GM10847 (cell line): ENCODE results near the gene SH2B2.

Experiments
- POLR2A ChIP-seq: IDR thresholded peaks from 2 replicates; pipeline ENCODE4 v1.6.1; 2011; ENCODE audit not compliant: insufficient read length; ENCODE audit errors: extremely low read depth

SH2B2 gene

DNA sequence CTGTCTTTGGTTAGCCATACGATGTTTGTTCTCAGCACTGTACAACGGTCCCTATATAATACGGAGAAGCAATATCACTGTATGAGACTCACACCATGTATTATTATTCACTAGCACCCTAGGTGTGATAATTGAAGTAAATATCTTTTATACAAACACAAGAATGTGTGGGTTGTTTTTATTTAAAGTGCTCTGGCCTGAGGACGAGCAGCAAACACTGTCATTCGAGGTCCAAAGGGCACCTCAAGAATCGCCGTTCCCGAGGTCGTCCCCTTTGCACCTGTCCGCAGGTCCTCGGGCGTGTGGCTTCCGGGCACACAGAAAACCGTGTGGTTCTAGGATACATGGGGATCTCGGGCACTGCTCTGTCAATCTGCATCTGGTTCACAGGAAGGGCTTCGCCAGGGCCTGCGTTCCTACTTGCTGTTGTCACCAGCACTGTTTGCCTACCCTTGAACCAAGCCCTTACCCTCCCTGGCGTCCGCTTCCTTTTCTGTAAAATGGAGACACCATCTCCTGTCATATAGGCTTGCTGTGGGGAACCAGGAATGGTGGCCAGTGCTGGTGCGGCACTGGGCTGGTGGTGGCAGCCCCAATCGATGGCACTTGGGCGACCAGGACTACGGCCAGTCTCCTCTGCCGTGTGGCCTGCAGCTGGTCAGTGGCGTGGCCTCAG is 28.5 kb upstream of the SH2B2 start:
- TF ChIP-seq POLR2A, result no peak

DNA sequence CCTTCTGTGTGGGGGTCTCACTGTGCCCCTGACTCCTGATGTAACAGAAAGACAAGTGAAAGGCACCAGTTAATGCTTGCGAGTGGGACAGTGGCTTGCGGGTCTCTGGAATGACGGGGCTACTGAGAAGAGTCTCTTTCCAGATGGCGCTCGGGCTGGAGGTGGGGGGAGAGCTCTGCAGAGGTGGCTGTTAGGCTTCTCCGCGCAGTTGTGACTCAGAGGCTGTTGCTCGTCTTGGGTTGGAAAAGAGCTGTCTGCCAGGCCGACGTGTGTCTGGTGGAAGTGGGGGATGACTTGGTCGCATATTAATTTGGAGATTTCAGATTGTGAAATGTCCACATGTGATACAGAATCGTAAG is 27.9 kb upstream of the SH2B2 start:
- TF ChIP-seq POLR2A, result no peak

DNA sequence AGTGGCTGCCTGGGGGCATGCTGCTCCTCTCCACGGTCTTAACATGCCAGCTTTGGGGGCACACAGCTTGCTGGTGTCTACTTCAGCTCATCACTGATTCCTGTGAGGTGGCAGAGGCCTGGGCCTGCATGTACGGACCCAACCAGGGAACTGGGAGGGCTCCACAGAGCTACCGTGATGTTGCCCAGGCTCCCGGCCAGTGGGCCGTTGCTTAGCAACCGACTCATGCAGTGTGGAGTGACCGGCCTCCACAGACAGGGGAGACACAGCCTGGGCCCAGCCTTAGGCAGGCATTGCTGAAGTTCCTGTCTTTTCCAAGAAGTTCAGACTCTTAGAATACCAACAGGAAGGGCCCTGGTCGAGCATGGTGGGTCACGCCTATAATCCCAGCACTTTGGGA is 25.8 kb upstream of the SH2B2 start:
- TF ChIP-seq POLR2A, result no peak

DNA sequence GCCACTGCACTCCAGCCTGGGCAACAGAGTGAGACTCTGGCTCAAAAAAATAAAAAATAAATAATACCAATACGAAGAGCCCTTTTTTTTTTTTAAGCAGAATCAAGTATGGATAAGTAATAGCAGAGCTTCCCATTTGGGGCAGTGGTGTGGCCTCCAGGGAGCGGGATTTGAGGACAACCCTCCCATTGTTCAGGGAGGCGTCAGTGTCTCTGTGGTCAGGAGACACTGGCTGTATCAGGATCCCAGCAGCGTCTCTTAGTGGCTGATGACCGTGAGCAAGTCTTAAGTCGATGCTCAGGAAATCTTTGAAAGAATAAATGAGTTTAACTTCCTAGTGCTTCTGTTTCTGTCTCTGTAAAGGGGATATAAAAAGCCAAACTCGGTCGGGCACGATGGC is 25.2 kb upstream of the SH2B2 start:
- TF ChIP-seq POLR2A, result no peak

DNA sequence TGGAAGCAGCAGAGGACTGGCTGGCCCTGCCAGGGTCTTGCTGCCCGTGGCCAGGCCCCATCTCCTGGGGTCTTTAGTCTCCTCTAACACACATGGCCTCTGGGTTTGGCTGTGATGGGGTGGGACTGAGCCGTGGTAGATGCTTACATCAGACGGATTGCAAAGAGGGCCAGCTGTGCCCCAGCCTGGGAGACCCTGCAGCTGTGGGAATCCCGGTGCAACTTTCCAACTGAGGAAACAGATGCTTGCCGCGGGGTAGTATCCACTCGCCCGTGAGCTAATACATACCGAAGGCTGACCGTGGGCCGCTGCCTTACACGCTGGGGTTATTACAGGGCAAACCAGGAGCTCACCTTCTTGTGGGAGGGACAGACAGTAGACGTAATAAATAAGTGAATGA is 24.1 kb upstream of the SH2B2 start:
- TF ChIP-seq POLR2A, result no peak

DNA sequence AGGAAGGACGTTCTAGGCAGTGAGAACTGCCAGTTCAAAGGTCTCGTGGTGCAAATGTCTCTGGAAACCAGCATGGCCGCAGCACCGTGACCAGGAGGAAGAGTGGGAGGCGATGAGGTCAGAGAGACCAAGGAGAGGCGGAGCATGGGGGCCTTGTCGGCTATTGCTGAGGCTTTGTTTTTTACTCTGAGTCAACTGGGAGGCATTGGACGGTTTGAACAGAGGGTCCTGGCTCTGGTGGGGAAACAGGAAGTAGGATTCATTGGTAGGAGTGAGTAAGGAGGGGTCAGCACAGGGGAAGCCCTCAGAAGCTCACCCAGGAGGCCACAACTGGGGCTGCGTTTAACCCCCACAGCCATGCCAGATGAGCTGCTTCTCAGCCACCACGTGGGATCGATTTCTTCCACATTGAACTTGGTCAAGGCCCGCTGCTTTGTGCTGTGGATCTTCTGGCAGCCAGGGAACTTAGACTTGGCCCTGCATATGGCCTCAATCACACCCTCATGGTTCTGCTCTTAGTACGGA is 22.2 kb upstream of the SH2B2 start:
- no peak for TF ChIP-seq POLR2A

DNA sequence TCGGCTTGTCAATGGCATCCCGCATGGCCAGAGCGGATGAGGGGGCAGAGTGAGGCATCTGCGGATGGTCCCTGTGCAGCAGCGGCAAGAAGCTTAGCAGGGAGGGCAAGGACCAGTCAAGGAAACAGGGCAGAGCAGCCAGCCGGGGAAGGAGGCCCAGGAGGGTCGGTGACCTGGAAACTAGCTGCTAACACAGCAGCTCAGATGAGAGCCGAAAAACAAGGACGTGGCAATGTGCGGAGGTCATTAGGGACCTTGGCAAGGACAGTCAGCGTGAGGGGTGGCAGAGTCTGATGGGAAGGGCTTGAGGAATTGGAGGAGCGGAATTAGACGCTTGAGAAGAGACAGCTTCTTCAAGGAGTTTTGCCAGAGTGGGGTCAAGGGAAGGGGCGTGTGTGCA is 20.1 kb upstream of the SH2B2 start:
- no peak for TF ChIP-seq POLR2A

DNA sequence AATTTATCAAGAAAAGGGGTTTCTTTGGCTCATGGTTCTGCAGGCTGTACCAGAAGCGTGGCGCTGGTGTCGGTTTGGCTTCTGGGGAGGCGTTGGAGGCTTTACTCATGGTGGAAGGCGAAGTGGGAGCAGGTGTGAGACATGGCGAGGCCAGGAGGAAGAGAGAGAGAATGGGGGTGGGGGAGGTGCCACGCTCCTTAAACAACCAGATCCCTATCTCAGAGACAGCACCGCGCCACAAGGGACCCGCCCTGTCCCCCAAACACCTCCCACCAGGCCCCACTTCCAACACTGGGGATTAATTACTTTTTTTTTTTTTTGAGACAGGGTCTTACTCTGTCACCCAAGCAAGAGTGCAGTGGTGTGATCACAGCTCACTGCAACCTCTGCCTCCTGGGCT is 18.0 kb upstream of the SH2B2 start:
- no peak for TF ChIP-seq POLR2A

DNA sequence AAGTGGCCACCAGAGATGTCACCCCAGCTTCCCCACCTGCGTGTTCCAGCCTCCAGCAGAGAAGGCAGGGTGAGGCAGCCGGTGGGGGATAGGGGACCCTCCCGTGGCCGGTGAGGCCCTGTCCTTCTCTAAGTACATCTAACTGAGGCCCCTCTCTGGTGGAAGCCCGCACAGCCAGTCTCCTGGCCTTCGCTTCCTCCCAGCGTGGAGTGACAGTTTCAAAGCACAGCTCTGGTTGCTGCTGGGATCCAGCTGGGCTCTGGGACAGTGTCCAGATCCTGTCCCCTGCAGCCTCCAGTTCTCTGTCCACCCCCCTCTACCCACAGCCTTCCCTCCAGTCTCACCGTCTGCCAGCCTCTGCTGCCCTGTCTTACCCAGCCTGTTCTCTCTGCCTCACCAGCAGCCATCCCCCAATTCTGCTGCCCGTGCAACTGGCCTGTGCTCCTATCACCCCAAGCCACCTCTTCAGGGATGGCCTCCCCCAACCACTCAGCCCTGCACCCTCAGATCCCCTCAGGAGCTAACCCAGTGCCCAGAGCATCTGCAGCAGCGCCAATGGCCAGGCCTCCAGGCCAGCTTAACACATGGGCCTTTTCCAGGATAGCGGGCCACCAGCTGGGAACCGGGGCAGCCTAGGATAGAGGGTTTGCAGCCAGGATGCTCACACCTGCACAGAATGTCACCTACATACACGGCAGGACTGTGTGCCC is 16.3 kb upstream of the SH2B2 start:
- no peak for TF ChIP-seq POLR2A

DNA sequence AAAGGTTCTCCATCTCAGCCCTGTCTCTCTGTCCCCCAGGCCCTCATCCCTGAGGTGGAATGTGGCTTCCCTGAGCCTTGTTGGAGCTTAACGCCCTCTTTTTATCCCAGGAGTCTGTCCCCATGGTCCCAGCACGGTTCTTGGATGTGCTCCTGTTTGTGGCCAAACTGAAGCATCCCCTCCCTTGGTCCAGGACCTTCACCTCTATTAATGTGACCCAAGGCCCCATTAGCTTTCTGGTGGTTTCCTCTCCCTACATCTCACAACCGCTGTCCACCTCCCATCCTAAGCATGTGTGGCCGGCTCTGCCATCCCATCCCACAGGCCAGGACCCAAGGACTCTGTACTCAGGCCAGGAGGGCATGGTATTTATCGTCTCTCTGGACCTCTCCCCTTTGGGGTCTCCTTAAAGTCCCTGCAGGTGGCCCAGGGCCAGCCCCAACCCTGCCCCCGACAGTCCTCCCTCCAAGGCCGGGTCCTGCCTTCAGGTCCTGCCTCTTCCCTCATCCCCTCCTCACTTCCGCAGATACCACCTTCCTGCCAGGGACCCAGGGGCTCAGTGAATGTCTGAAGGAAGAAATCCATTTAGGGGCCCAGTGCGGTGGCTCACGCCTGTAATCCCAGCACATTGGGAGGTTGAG is 15.4 kb upstream of the SH2B2 start:
- no peak for TF ChIP-seq POLR2A

DNA sequence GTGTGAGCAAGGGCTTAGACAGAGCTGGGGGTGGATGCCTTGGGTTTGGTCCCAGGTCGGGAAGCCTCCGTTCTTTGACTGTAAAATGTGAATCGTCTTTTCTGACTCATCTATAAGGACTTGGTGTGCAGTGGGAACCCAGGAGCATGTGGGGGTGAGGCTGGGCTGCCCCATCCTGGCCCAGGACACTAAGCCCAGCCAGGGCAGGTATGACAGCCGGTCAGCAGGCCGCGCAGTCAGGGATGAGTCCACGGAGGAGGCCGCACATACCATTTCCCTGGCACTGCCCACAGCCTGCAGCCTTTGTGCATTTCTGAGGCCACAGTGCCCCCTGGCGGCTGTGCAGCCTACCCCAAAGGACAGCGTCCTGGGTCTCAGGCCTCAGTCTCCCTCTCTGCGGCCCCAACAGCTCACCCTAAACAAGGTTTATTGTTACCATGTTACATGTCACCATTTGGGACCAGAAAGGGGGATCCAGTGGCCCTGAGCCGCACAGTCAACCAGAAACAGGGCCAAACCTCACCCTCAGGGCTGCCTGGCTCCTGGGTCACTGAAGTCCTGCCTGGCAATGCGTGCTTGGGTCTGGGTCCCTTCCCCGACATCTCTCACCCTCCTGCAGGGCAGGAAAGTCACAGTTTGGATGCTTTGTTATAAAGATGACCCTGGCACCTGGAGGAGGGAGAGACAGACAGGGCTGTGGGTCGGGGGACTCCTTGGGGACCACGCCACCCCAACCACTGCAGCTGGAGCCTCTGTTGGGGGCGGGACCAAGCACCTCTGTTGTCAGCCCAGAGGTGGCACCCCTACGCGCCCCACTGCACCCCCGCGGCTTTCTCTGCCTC is 14.4 kb upstream of the SH2B2 start:
- TF ChIP-seq POLR2A, result no peak

DNA sequence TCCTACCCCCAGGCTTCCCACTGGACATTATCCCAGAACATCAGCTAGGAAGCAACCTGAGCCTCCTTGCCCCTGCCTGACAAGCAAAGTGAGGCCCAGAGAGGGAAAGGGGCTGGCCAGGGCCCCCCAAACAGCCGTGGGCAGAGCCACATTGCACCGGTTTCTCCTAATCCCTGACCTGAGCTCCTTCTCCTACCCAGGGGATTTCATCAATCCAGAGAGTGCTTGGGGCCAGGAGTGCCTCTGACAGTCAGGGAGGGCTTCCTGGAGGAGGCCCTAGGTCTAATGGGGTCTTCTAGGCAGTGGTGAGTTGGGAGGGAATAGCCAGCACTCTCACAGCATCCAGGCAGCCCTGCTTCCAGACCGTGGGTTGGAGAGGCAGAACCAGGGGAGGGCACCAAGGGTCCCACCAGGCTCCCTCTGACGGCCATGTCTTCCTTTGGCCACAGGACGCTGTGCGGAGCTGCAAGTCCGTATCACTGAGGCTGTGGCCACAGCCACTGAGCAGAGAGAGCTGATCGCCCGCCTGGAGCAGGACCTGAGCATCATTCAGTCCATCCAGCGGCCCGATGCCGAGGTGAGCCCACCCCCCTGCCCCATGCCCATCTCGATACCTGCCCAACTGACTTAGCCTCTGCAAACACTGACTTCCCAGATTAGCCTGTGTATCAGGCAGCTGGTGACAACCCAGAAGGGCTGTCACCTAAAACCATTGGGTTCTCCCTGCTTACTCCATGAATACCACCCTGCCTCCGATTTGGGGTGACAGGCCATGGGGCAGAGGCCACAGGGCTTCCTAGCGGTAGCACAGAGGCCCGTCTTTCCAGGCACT is 13.5 kb upstream of the SH2B2 start:
- no peak for TF ChIP-seq POLR2A

DNA sequence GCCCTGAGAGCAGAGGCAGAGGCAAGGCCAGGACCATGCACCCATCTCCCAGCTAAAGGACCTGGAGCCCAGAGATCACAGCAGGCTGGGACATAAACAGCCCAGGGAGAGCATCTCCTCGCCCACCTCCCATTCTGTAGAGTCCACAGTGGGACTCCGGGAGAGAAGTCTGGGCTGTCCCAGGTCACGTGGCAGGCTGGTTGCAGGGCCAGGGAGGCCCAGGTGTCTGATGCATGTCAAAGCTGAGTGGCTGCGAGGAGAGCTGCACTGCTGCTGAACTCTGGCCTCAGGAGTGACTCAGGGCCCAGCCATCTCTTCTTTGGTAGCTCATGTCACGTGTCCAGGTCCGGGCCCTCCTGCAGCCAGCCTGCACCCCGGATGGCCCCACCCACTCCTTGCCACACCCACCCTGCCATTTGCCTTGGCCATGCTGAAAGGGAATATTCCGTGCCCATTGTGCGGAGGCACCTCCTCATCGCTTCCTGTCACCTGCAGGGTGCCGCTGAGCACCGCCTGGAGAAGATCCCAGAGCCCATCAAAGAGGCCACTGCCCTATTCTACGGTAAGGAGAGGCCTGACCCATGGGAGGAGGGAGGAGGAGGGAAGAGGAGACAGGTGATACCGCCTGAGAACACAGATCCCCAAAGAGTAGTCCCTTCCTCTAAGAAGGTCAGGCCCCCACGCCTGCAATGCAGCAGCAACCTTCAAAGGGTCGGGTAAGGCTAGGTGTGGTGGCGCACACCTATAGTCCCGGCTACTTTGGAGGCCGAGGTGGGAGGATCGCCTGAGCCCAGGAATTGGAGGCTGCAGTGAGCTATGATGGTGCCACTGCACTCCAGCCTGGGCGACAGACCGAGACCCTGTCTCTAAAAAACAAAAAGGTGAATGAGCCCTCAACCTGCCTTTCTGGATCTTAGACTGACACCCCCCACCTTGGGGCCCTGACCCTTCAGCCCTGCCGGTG is 12.6 kb upstream of the SH2B2 start:
- no peak for TF ChIP-seq POLR2A
